Body of pancreas (tissue), 4 donors: ENCODE measurements around the gene TTF2.

Source experiments
- CTCF ChIP-seq, 7 experiments: fragments of 450-650 bp in 4 of 7; fragments of 200-600 bp in 3 of 7; sonication (generic) in 3 of 7; IDR thresholded peaks; one replicate each; pipeline ENCODE4 v1.5.1; 2016 to 2019; ENCODE audit warnings: antibody characterized with exemption in 7 of 7
- POLR2A ChIP-seq, 3 donors: fragments of 450-650 bp; IDR thresholded peaks; one replicate each; pipeline ENCODE4 v1.6.1; 2016; ENCODE audit warnings: antibody characterized with exemption in 3 of 3, mild to moderate bottlenecking in 2 of 3

- no peak for TF ChIP-seq CTCF (IDR thresholded peaks at IDR 0.05)
- TF ChIP-seq POLR2A (IDR thresholded peaks at IDR 0.05): no peak
Measured at GRCh38 chr1:117097443-117097842, 37.3 kb downstream of the TTF2 start.
